Gastrocnemius medialis (tissue), 4 donors: ENCODE measurements around the gene SPCS2.

Experiments used
- POLR2A ChIP-seq, 2 donors: fragments of 450-650 bp; IDR thresholded peaks; one replicate each; pipeline ENCODE4 v1.6.1; 2017; ENCODE audit warnings: antibody characterized with exemption in 2 of 2, mild to moderate bottlenecking in 2 of 2, moderate library complexity in 2 of 2
- TF ChIP-seq, protein P1 (sequence below), 5 experiments: fragments of 450-650 bp in 3 of 5; fragments of 200-600 bp in 2 of 5; sonication (generic) in 2 of 5; IDR thresholded peaks in 4 of 5; conservative IDR thresholded peaks in 1 of 5; 1 replicate in 4 of 5; 2 replicates in 1 of 5; pipeline ENCODE4 v1.5.1; 2016 to 2019; ENCODE audit warnings: antibody characterized with exemption in 5 of 5, mild to moderate bottlenecking in 3 of 5, moderate library complexity in 3 of 5

DNA sequence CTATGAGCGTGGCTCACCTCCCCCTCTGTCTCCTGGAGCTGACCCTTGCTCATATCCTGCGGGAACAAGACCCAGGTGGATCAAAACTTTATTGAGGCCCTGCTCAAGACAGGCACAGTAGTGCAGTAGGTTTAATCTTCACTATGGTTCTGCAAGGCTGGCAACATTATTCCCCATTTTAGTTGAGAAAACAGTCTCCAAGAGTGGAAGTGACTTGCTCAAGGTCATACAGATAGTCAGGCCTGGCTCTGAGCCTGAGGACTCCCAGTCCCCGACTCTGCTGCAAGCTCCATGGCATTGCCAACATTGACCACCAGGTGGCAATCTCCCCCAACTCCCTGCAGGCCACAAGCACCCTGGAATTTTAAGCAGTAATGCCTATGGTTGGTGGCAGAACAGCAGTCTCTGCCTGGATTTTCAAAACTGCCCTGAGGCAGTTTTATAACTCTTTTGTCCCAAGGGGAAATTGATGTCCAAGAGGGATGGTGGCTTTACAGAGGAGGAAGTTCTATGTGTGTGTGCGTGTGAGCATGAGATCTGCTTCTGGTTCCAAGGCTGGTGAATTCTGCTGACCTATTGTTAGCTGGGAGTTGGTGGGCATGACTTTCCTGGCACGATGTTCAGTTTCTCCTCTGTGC is 73.8 kb downstream of the SPCS2 start:
- TF ChIP-seq, protein P1, sequence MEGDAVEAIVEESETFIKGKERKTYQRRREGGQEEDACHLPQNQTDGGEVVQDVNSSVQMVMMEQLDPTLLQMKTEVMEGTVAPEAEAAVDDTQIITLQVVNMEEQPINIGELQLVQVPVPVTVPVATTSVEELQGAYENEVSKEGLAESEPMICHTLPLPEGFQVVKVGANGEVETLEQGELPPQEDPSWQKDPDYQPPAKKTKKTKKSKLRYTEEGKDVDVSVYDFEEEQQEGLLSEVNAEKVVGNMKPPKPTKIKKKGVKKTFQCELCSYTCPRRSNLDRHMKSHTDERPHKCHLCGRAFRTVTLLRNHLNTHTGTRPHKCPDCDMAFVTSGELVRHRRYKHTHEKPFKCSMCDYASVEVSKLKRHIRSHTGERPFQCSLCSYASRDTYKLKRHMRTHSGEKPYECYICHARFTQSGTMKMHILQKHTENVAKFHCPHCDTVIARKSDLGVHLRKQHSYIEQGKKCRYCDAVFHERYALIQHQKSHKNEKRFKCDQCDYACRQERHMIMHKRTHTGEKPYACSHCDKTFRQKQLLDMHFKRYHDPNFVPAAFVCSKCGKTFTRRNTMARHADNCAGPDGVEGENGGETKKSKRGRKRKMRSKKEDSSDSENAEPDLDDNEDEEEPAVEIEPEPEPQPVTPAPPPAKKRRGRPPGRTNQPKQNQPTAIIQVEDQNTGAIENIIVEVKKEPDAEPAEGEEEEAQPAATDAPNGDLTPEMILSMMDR (IDR thresholded peaks at IDR 0.05 in 4 of 5, conservative IDR thresholded peaks at IDR 0.05 in 1 of 5): peak; percentile 86 to 96 (median 89)
- no peak for TF ChIP-seq POLR2A (IDR thresholded peaks at IDR 0.05)
